ENCODE measurements around the gene DCAF4. TPM values are rescaled to one million over a fixed set of nuclear protein-coding genes. Genes with fewer than 3 reads are reported as not detected.
A peak's percentile ranks its signal among the peaks of the same experiment; 100 is the strongest.

The DCAF4 gene
- total RNA-seq, 6 experiments from 2014 or later = 5.8 to 13.6 (median 10.5) TPM

GRCh38 chr14:72904218-72904617, 22.0 kb upstream of the DCAF4 start:
- TF ChIP-seq POLR2A (IDR thresholded peaks at IDR 0.05) (no peak), CTCF (IDR thresholded peaks at IDR 0.05) (no peak)
- no peaks in the 10 kb centered on the region for H3K9me3 ChIP-seq
- no peak for ATAC-seq
- no peaks in the 10 kb centered on the region for H3K27me3 ChIP-seq
- WGBS (ENCODE audit: insufficient coverage, low coverage, low lambda C conversion rate, missing lambda C conversion rate) = 0% methylated on average over 1 of the region's 1 CpG
- peaks cover 0 to 8% (median 0%) of the 10 kb centered on the region in 4 donors for H3K4me1 ChIP-seq
- intact Hi-C loops (cut with DNase I) = loop anchor here in 1 of 2 donors (10.0 kb wide), 1 partner anchor 99 kb away; no protein-coding TSS in a partner anchor
- DNase-seq = no peak
- no peaks in the 10 kb centered on the region for H3K36me3 ChIP-seq
- H3K4me3 ChIP-seq = no peak overlapping the region
- no peak overlapping the region for H3K27ac ChIP-seq

- Histone ChIP-seq H3K36me3 (no peaks in the 10 kb centered on the region), H3K27me3 (no peaks in the 10 kb centered on the region), H3K4me3 (no peak overlapping the region), H3K4me1 (peaks cover 0 to 8% (median 0%) of the 10 kb centered on the region in 4 donors), H3K27ac (no peak overlapping the region), H3K9me3 (no peaks in the 10 kb centered on the region)
- DNase-seq (peak in 2 of 3 donors; percentile 63 to 73), ATAC-seq (peak; percentile 95 to 98 (median 96))
- intact Hi-C loops (cut with DNase I) = loop anchor here (5.0 to 10.0 kb wide), 2 partner anchors 100 to 388 kb away; no protein-coding TSS in a partner anchor
- TF ChIP-seq POLR2A (IDR thresholded peaks at IDR 0.05) (no peak), CTCF (IDR thresholded peaks at IDR 0.05) (peak; percentile 92 to 99 (median 95))
- 38% methylated on average over 5 of the region's 5 CpGs for WGBS (ENCODE audit: insufficient coverage, low coverage, low lambda C conversion rate, missing lambda C conversion rate)
These were observed 21.3 kb upstream of the DCAF4 start for GRCh38 chr14:72904840-72905561.

- ATAC-seq (no peak), DNase-seq (no peak)
- TF ChIP-seq POLR2A (IDR thresholded peaks at IDR 0.05) (no peak), CTCF (IDR thresholded peaks at IDR 0.05) (no peak)
- Histone ChIP-seq H3K4me1 (peaks cover 0 to 8% (median 0%) of the 10 kb centered on the region in 4 donors), H3K27me3 (no peaks in the 10 kb centered on the region), H3K9me3 (no peaks in the 10 kb centered on the region), H3K27ac (no peak overlapping the region), H3K4me3 (no peak overlapping the region), H3K36me3 (no peaks in the 10 kb centered on the region)
- WGBS (ENCODE audit: insufficient coverage, low coverage, low lambda C conversion rate, missing lambda C conversion rate) = 28% methylated on average over 3 of the region's 3 CpGs
- intact Hi-C loops (cut with DNase I) = loop anchor here (5.0 to 10.0 kb wide), 2 partner anchors 102 to 389 kb away; no protein-coding TSS in a partner anchor
These were observed 19.9 kb upstream of the DCAF4 start for GRCh38 chr14:72906316-72906715.

- Histone ChIP-seq H3K4me1 (peaks cover 0 to 8% (median 0%) of the 10 kb centered on the region in 4 donors), H3K36me3 (no peaks in the 10 kb centered on the region), H3K4me3 (no peak overlapping the region), H3K27me3 (no peaks in the 10 kb centered on the region), H3K9me3 (no peaks in the 10 kb centered on the region), H3K27ac (no peak overlapping the region)
- no peak for TF ChIP-seq POLR2A (IDR thresholded peaks at IDR 0.05)
- TF ChIP-seq CTCF (IDR thresholded peaks at IDR 0.05) = no peak
- WGBS (ENCODE audit: insufficient coverage, low coverage, low lambda C conversion rate, missing lambda C conversion rate) = 60% methylated on average over 1 of the region's 1 CpG
- ATAC-seq = no peak
- no peak for DNase-seq
- intact Hi-C loops (cut with DNase I) = loop anchor here (5.0 to 10.0 kb wide), 2 partner anchors 102 to 390 kb away; no protein-coding TSS in a partner anchor
These were observed 19.4 kb upstream of the DCAF4 start for GRCh38 chr14:72906879-72907278.
